HG02840 (cell line): Measurements from ENCODE around the gene STK32B.

ENCODE experiments used
- ATAC-seq: cut with Tn5 transposase; IDR thresholded peaks from one replicate; pipeline ENCODE4 v1.9.1; 2021; ENCODE audit warnings: mild to moderate bottlenecking, moderate library complexity, moderate number of reproducible peaks; ENCODE audit not compliant: unreplicated experiment, low FRiP score

STK32B gene

GRCh38 chr4:5460106-5460801 is 409.0 kb downstream of the STK32B start:
- no peak for ATAC-seq

GRCh38 chr4:5461477-5461876 is 410.2 kb downstream of the STK32B start:
- ATAC-seq = no peak

- ATAC-seq = no peak
Measured at GRCh38 chr4:5462254-5462835, 411.1 kb downstream of the STK32B start.

- no peak for ATAC-seq
Measured at GRCh38 chr4:5462896-5463295, 411.6 kb downstream of the STK32B start.

GRCh38 chr4:5463361-5463760 is 412.1 kb downstream of the STK32B start:
- no peak for ATAC-seq

GRCh38 chr4:5463936-5464650 is 412.8 kb downstream of the STK32B start:
- no peak for ATAC-seq

GRCh38 chr4:5465529-5465928 is 414.2 kb downstream of the STK32B start:
- ATAC-seq = no peak

GRCh38 chr4:5465956-5466355 is 414.7 kb downstream of the STK32B start:
- no peak for ATAC-seq

GRCh38 chr4:5467111-5467510 is 415.8 kb downstream of the STK32B start:
- ATAC-seq = no peak

- no peak for ATAC-seq
Measured at GRCh38 chr4:5469151-5469775, 418.0 kb downstream of the STK32B start.

- ATAC-seq = no peak
Measured at GRCh38 chr4:5469861-5470260, 418.6 kb downstream of the STK32B start.

GRCh38 chr4:5470318-5471198 is 419.3 kb downstream of the STK32B start:
- no peak for ATAC-seq

GRCh38 chr4:5471206-5471605 is 419.9 kb downstream of the STK32B start:
- no peak for ATAC-seq

- no peak for ATAC-seq
Measured at GRCh38 chr4:5471691-5472090, 420.4 kb downstream of the STK32B start.

- no peak for ATAC-seq
Measured at GRCh38 chr4:5472160-5472591, 420.9 kb downstream of the STK32B start.

- ATAC-seq = no peak
Measured at GRCh38 chr4:5473125-5473524, 421.8 kb downstream of the STK32B start.

- ATAC-seq = no peak
Measured at GRCh38 chr4:5474756-5475155, 423.5 kb downstream of the STK32B start.

GRCh38 chr4:5477613-5478012 is 426.3 kb downstream of the STK32B start:
- no peak for ATAC-seq

- no peak for ATAC-seq
Measured at GRCh38 chr4:5478169-5478568, 426.9 kb downstream of the STK32B start.

GRCh38 chr4:5478697-5479096 is 427.4 kb downstream of the STK32B start:
- ATAC-seq = no peak
